Endodermal cell (in vitro differentiated cells): Measurements from ENCODE around the gene ARVCF. TPM values are rescaled to one million over a fixed set of nuclear protein-coding genes. Genes with fewer than 3 reads are reported as not detected.

Source experiments
- DNase-seq: peaks from one replicate; pipeline ENCODE4 v3.0.0-alpha.2; 2017
- H3K27ac ChIP-seq: 2 replicates; pipeline ENCODE4 v1.5.1; 2013; ENCODE audit warnings: mild to moderate bottlenecking, low read depth, low read length, moderate library complexity
- H3K27me3 ChIP-seq: 2 replicates; pipeline ENCODE4 v1.6.1; 2013; ENCODE audit warnings: mild to moderate bottlenecking, low read length, moderate library complexity; ENCODE audit not compliant: insufficient read depth, control insufficient read depth, poor library complexity, severe bottlenecking
- H3K36me3 ChIP-seq: 2 replicates; pipeline ENCODE4 v1.7.0; 2013; ENCODE audit warnings: mild to moderate bottlenecking, low read length, moderate library complexity; ENCODE audit not compliant: control insufficient read depth, insufficient read depth
- H3K4me1 ChIP-seq: one replicate; pipeline ENCODE4 v1.7.0; 2013; ENCODE audit warnings: low read length; ENCODE audit not compliant: control insufficient read depth, insufficient read depth
- H3K4me3 ChIP-seq: 2 replicates; pipeline ENCODE4 v1.5.1; 2013; ENCODE audit warnings: mild to moderate bottlenecking, low read length, moderate library complexity
- H3K9ac ChIP-seq: 2 replicates; pipeline ENCODE4 v1.6.1; 2013; ENCODE audit warnings: mild to moderate bottlenecking, low read length, moderate library complexity; ENCODE audit not compliant: poor library complexity, severe bottlenecking; ENCODE audit errors: extremely low read depth
- H3K9me3 ChIP-seq: 2 replicates; pipeline ENCODE4 v1.6.1; 2013; ENCODE audit warnings: mild to moderate bottlenecking, low read length, moderate library complexity; ENCODE audit not compliant: control insufficient read depth
- H3K27ac Mint-ChIP-seq: 2 replicates; pipeline ENCODE4 v1.8.0; 2020; ENCODE audit warnings: mixed read lengths
- H3K27me3 Mint-ChIP-seq: 2 replicates; pipeline ENCODE4 v1.8.0; 2021; ENCODE audit warnings: mild to moderate bottlenecking, mixed read lengths; ENCODE audit not compliant: insufficient read depth
- H3K36me3 Mint-ChIP-seq: 2 replicates; pipeline ENCODE4 v1.8.0; 2020; ENCODE audit warnings: low read depth, mixed read lengths
- H3K4me1 Mint-ChIP-seq: 2 replicates; pipeline ENCODE4 v1.8.0; 2020; ENCODE audit warnings: mixed read lengths
- H3K4me3 Mint-ChIP-seq: 2 replicates; pipeline ENCODE4 v1.8.0; 2020; ENCODE audit warnings: mild to moderate bottlenecking, moderate library complexity, mixed read lengths
- H3K9me3 Mint-ChIP-seq: 2 replicates; pipeline ENCODE4 v1.8.0; 2020; ENCODE audit warnings: mild to moderate bottlenecking, mixed read lengths
- WGBS, 2 experiments: methylation state at CpG; one replicate each; pipeline versions ENCODE4 v1.1.5 to v1.1.7; 2013; ENCODE audit warnings: missing lambda C conversion rate in 2 of 2, mixed read lengths in 1 of 2; ENCODE audit not compliant: insufficient coverage in 1 of 2, insufficient read length in 1 of 2; 5-methylcytosine and 5-hydroxymethylcytosine counted together
- total RNA-seq, 2 donors: library from RNA; stranded (reverse); fragmentation: NEBNext Ultra II Directional in 1 of 2; extraction: Animal tissue kit (Norgen Biotek cat#: 25700) in 1 of 2; gene quantifications; 2 replicates in 1 of 2; 3 replicates in 1 of 2; pipeline ENCODE4 v1.2.1, GENCODE V29; 2021
- TF ChIP-seq, protein P1 (sequence below): fragments of 200-600 bp; sonication (generic); conservative IDR thresholded peaks from 2 replicates; pipeline ENCODE4 v1.5.0; 2021; ENCODE audit warnings: antibody characterized with exemption, mild to moderate bottlenecking

ARVCF gene
- total RNA-seq, 2 donors from 2014 or later = 48.3 to 61.3 TPM

DNA sequence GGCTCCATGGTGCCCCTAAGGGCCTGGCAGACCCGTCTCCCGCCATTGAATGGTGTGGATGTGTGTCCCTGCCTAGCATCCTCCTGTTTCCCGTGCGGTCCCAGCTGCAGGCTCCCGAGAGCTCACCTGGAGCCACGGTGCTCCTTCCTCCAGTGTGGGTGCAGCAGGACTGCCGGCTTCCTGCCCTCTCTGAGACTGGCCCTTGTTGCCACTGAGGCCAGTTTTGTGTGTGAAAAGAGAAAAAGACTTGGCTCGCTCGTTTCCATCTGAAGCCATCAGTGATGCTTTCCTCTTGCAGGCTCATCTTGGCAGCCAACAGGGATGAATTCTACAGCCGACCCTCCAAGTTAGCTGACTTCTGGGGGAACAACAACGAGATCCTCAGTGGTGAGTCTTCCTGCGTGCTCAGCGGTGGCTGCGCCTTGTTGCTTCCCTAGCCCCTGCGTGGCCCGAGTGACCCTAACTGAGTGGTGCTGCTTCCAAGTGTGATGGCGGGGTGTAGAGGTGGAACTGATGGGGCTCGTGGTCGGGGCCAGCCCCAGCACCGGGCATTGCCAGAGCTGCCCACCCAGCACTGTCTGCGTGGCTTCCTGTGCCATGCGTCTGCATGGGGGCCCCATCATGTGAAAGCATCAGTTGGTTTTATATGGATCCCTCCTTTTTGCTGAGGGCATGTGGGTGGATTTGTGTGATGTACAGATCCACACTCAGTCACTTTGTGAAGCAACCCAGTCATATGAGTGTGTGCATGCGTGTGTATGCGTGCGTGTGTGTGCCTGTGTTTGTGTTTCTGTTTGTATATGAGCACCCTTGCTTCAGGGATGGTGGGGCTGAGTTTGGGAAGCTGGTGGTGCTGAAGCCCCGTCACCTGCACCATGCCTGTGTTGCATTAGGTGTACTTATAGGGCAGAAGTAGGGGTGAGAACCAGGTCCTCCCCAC lies 26.7 kb upstream of the ARVCF start:
- H3K9ac ChIP-seq = no peak overlapping the region

DNA sequence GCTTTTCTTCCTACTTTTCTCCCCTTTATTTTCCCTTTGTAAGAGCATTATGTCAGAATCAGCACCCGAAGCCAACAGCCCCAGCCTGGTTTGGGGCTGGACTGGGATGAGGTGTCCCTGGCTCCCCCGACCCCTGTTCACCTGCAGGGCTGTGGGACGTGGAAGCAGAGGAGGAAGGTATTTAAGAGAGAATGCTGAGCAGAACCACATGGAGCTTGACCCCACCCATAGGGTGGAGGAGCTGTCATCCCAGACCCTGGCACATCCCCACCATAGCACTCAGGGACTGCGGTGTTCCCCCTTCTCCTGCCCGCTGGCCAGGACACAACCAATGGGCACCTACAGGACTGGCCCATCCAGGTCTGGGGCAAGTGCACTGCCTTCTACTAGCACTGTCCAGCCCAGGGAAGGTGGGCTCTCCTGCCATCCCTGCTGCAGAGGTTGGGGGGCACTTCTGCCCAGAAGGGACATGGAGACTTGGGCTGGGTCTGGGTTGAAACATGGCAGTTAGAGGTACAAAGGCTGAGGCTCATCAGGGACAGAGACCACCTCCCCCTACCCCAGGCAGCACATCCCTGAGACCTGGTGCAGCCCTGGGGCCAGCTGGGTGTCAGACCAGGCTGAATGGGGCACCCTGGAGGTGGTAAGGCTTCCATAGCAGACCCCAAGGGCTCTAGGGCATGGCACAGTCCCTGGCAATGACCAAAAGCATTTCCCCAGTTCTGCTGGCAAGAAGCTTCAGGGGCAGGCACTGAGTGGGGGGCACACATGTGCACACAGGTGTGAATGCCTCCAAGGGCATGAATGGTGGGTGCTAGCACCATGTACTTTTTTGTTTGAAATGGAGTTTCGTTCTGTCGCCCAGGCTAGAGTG lies 23.9 kb upstream of the ARVCF start:
- Histone ChIP-seq H3K4me1 (no peaks in the 10 kb centered on the region), H3K27me3 (no peaks in the 10 kb centered on the region), H3K4me3 (no peak overlapping the region), H3K27ac (no peak overlapping the region), H3K36me3 (peaks cover 9% of the 10 kb centered on the region), H3K9ac (no peak overlapping the region), H3K9me3 (no peaks in the 10 kb centered on the region)
- WGBS, 2 experiments = 87 to 98% methylated on average over 3 to 7 of the region's 7 CpGs
- Mint-ChIP-seq H3K9me3 (no peaks in the 10 kb centered on the region), H3K4me1 (peaks cover 3% of the 10 kb centered on the region), H3K27ac (no peak overlapping the region), H3K36me3 (peaks cover 35% of the 10 kb centered on the region), H3K27me3 (no peaks in the 10 kb centered on the region), H3K4me3 (no peak overlapping the region)
- TF ChIP-seq, protein P1, sequence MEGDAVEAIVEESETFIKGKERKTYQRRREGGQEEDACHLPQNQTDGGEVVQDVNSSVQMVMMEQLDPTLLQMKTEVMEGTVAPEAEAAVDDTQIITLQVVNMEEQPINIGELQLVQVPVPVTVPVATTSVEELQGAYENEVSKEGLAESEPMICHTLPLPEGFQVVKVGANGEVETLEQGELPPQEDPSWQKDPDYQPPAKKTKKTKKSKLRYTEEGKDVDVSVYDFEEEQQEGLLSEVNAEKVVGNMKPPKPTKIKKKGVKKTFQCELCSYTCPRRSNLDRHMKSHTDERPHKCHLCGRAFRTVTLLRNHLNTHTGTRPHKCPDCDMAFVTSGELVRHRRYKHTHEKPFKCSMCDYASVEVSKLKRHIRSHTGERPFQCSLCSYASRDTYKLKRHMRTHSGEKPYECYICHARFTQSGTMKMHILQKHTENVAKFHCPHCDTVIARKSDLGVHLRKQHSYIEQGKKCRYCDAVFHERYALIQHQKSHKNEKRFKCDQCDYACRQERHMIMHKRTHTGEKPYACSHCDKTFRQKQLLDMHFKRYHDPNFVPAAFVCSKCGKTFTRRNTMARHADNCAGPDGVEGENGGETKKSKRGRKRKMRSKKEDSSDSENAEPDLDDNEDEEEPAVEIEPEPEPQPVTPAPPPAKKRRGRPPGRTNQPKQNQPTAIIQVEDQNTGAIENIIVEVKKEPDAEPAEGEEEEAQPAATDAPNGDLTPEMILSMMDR = no peak
- no peak for DNase-seq

More for the DNA sequence above, 26.7 kb upstream of the ARVCF start:
- Histone ChIP-seq H3K4me1 (no peaks in the 10 kb centered on the region), H3K27ac (no peak overlapping the region), H3K36me3 (peaks cover 6% of the 10 kb centered on the region), H3K27me3 (no peaks in the 10 kb centered on the region), H3K4me3 (no peak overlapping the region), H3K9me3 (peaks cover 3% of the 10 kb centered on the region)
- Mint-ChIP-seq H3K9me3 (peaks cover 8% of the 10 kb centered on the region), H3K27ac (no peak overlapping the region), H3K36me3 (peaks cover 41% of the 10 kb centered on the region), H3K4me3 (no peak overlapping the region), H3K4me1 (no peaks in the 10 kb centered on the region), H3K27me3 (no peaks in the 10 kb centered on the region)
- TF ChIP-seq, protein P1 = no peak
- WGBS, 2 experiments = 93 to 95% methylated on average over 18 to 26 of the region's 26 CpGs
- DNase-seq = no peak

DNA sequence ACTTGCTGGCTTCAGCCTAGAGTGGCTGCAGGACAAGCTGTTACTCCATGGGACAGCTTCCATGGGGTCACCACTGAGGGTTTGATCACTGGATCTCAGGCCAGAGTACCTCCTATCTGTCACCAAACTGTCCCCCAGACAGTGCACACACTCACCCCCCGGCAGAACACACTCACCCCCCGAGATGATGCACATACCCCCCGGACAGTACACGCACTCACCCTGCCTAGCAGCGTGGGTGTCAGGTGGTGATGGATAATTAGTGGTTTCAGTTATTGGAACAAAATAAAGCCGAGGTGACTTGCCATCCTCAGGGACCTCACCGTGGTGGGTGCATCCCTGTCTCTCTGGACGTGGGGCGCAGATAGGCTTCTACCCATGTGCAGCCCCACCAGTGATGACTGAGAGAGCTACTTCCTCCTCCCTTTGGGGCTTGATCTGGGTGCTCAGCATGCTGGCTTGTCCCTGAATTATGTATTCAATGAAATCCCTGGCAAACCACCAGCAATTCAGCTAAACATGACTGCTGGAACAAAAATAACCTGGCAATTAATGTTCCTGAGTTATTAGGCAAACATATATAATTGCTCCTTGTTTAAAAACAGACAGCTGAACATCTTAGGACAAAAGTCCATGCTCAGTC lies 23.2 kb upstream of the ARVCF start:
- DNase-seq = no peak
- Histone ChIP-seq H3K27me3 (no peaks in the 10 kb centered on the region), H3K9me3 (no peaks in the 10 kb centered on the region), H3K4me1 (no peaks in the 10 kb centered on the region), H3K4me3 (no peak overlapping the region), H3K36me3 (peaks cover 9% of the 10 kb centered on the region), H3K27ac (no peak overlapping the region), H3K9ac (no peak overlapping the region)
- Mint-ChIP-seq H3K27ac (no peak overlapping the region), H3K9me3 (no peaks in the 10 kb centered on the region), H3K27me3 (no peaks in the 10 kb centered on the region), H3K36me3 (peaks cover 35% of the 10 kb centered on the region), H3K4me1 (peaks cover 5% of the 10 kb centered on the region), H3K4me3 (no peak overlapping the region)
- TF ChIP-seq, protein P1 = no peak
- 90 to 97% methylated on average over 8 of the region's 9 CpGs for WGBS, 2 experiments
